ENCODE measurements around the gene ANO3. TPM values are rescaled to one million over a fixed set of nuclear protein-coding genes. Genes with fewer than 3 reads are reported as not detected.
A peak's percentile ranks its signal among the peaks of the same experiment; 100 is the strongest.

Gene ANO3
- total RNA-seq, result 8.2 TPM

- no peaks in the 10 kb centered on the region for H3K9me3 ChIP-seq
- intact Hi-C loops (cut with DNase I), result no loop called here
- H3K4me1 ChIP-seq, result no peaks in the 10 kb centered on the region
- peak in 2 of 3 experiments; percentile 10 to 23 for TF ChIP-seq CTCF (IDR thresholded peaks at IDR 0.05)
- DNase-seq (ENCODE audit: low spot score in 2 of 2), result no peak
- H3K27me3 ChIP-seq, result no peaks in the 10 kb centered on the region
- H3K4me3 ChIP-seq, result peak within 1 kb of the TSS; percentile 15 to 39
- no peak within 1 kb of the TSS for H3K27ac ChIP-seq
- H3K36me3 ChIP-seq, result no peaks in the 10 kb centered on the region
Observed at GRCh38 chr11:26331911-26332571, at the start of gene ANO3. ANO3 (plus strand) TSS chr11:26332130; CDS start chr11:26332276, 146 bp downstream.

GRCh38 chr11:26283852-26284408 is 48.0 kb upstream of the ANO3 start:
- TF ChIP-seq CTCF (IDR thresholded peaks at IDR 0.05), result no peak
- no peak for DNase-seq (ENCODE audit: low spot score in 2 of 2)
- H3K9me3 ChIP-seq, result no peaks in the 10 kb centered on the region
- no peaks in the 10 kb centered on the region for H3K36me3 ChIP-seq
- H3K4me3 ChIP-seq, result no peak overlapping the region
- H3K4me1 ChIP-seq, result no peaks in the 10 kb centered on the region
- no peak overlapping the region for H3K27ac ChIP-seq
- intact Hi-C loops (cut with DNase I), result no loop called here
- no peaks in the 10 kb centered on the region for H3K27me3 ChIP-seq

GRCh38 chr11:26285608-26286007 is 46.3 kb upstream of the ANO3 start:
- H3K9me3 ChIP-seq, result no peaks in the 10 kb centered on the region
- DNase-seq (ENCODE audit: low spot score in 2 of 2), result no peak
- H3K36me3 ChIP-seq, result no peaks in the 10 kb centered on the region
- no peak for TF ChIP-seq CTCF (IDR thresholded peaks at IDR 0.05)
- H3K4me3 ChIP-seq, result no peak overlapping the region
- no peaks in the 10 kb centered on the region for H3K27me3 ChIP-seq
- no peak overlapping the region for H3K27ac ChIP-seq
- H3K4me1 ChIP-seq, result no peaks in the 10 kb centered on the region
- intact Hi-C loops (cut with DNase I), result no loop called here

- no peak overlapping the region for H3K27ac ChIP-seq
- no peaks in the 10 kb centered on the region for H3K4me1 ChIP-seq
- DNase-seq (ENCODE audit: low spot score in 2 of 2), result no peak
- H3K27me3 ChIP-seq, result no peaks in the 10 kb centered on the region
- H3K9me3 ChIP-seq, result no peaks in the 10 kb centered on the region
- intact Hi-C loops (cut with DNase I), result no loop called here
- TF ChIP-seq CTCF (IDR thresholded peaks at IDR 0.05), result peak in 1 of 3 experiments; percentile 31
- H3K36me3 ChIP-seq, result no peaks in the 10 kb centered on the region
- H3K4me3 ChIP-seq, result no peak overlapping the region
Observed at GRCh38 chr11:26286472-26287066, 45.4 kb upstream of the ANO3 start.

GRCh38 chr11:26287067-26287518 is 44.8 kb upstream of the ANO3 start:
- Histone ChIP-seq H3K27ac (no peak overlapping the region), H3K4me3 (no peak overlapping the region), H3K27me3 (no peaks in the 10 kb centered on the region), H3K9me3 (no peaks in the 10 kb centered on the region), H3K4me1 (no peaks in the 10 kb centered on the region), H3K36me3 (no peaks in the 10 kb centered on the region)
- no peak for TF ChIP-seq CTCF (IDR thresholded peaks at IDR 0.05)
- DNase-seq (ENCODE audit: low spot score in 2 of 2), result no peak
- intact Hi-C loops (cut with DNase I), result no loop called here
